Testis (tissue), 2 donors: ENCODE results near the gene BTG4.

Experiments
- CTCF ChIP-seq, 3 experiments: fragments of 450-650 bp in 2 of 3; fragments of 200-600 bp in 1 of 3; sonication (generic) in 1 of 3; IDR thresholded peaks; one replicate each; pipeline ENCODE4 v1.5.1; 2016 to 2019; ENCODE audit warnings: antibody characterized with exemption in 3 of 3, mild to moderate bottlenecking in 2 of 3, moderate library complexity in 1 of 3
- POLR2A ChIP-seq: fragments of 450-650 bp; IDR thresholded peaks from one replicate; pipeline ENCODE4 v1.6.1; 2017; ENCODE audit warnings: antibody characterized with exemption, mild to moderate bottlenecking, moderate library complexity

- TF ChIP-seq CTCF (IDR thresholded peaks at IDR 0.05) (no peak), POLR2A (no peak)
Measured at GRCh38 chr11:111524056-111524455, 11.9 kb upstream of the BTG4 start.
